Ovary (tissue), 3 donors: ENCODE data around the gene ELFN1.

Source experiments
- POLR2A ChIP-seq: fragments of 450-650 bp; IDR thresholded peaks from one replicate; pipeline ENCODE4 v1.6.1; 2017; ENCODE audit warnings: antibody characterized with exemption, mild to moderate bottlenecking, moderate library complexity
- TF ChIP-seq, protein P1 (sequence below), 3 donors: fragments of 450-650 bp in 2 of 3; fragments of 200-600 bp in 1 of 3; IDR thresholded peaks; one replicate each; pipeline versions ENCODE4 v1.5.1 to v1.8.0; 2016 to 2022; ENCODE audit warnings: antibody characterized with exemption in 3 of 3, mild to moderate bottlenecking in 1 of 3
- donor health status: DM: no; HTN: no; CAD: no.

DNA sequence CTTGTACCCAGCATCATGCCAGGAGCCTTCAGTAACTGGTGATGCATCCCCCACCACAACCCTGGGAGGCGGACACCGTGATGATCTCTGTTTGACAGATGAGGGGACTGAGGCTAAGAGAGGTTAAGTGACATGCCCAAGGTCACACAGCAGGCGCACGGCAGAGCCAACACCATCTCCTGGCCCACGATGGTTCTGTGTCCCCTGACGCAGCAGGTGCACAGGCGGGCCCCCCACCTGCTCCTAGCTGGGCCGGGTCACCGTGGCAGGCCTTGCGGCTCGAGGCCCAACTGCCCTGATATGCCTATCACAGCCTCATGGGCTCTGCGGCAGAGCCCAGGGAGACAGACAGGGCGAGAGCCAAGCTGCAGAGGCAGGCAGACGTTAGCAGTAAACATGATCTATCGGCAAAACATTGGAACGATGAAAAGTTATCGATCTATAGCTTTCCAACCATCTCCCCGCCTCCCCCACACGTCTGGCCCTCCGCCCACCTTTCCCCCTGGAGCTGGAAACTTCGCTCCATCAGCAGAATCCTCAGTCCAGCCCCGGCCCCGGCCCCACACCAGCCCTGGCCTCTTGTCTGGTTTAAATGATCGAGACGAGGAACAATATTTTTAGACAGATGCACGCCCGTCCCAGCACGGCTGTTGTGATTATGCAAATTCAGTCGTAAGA, 65.9 kb downstream of the ELFN1 start:
- TF ChIP-seq POLR2A, result no peak
- TF ChIP-seq, protein P1, sequence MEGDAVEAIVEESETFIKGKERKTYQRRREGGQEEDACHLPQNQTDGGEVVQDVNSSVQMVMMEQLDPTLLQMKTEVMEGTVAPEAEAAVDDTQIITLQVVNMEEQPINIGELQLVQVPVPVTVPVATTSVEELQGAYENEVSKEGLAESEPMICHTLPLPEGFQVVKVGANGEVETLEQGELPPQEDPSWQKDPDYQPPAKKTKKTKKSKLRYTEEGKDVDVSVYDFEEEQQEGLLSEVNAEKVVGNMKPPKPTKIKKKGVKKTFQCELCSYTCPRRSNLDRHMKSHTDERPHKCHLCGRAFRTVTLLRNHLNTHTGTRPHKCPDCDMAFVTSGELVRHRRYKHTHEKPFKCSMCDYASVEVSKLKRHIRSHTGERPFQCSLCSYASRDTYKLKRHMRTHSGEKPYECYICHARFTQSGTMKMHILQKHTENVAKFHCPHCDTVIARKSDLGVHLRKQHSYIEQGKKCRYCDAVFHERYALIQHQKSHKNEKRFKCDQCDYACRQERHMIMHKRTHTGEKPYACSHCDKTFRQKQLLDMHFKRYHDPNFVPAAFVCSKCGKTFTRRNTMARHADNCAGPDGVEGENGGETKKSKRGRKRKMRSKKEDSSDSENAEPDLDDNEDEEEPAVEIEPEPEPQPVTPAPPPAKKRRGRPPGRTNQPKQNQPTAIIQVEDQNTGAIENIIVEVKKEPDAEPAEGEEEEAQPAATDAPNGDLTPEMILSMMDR (IDR thresholded peaks at IDR 0.05), result no peak
